Esophagus muscularis mucosa (tissue), 4 donors: ENCODE data around the gene CYP27A1. TPM values are rescaled to one million over a fixed set of nuclear protein-coding genes. Genes with fewer than 3 reads are reported as not detected.

ENCODE experiments used
- DNase-seq: peaks from one replicate; pipeline ENCODE4 v3.0.0-alpha.2; 2017; ENCODE audit errors: extremely low spot score
- H3K27ac ChIP-seq, 4 donors: fragments of 200-600 bp; sonication (generic); replicated peaks in 1 of 4; 1 replicate in 3 of 4; 2 replicates in 1 of 4; pipeline ENCODE4 v1.5.1; 2016 to 2019; ENCODE audit warnings: mild to moderate bottlenecking in 1 of 4
- H3K27me3 ChIP-seq, 4 donors: fragments of 200-600 bp; sonication (generic); one replicate each; pipeline versions ENCODE4 v1.5.1 to v1.6.0; 2016 to 2019
- H3K36me3 ChIP-seq, 4 donors: fragments of 200-600 bp; sonication (generic); one replicate each; pipeline ENCODE4 v1.5.1; 2016 to 2019
- H3K4me1 ChIP-seq, 4 donors: fragments of 200-600 bp; sonication (generic); one replicate each; pipeline ENCODE4 v1.5.1; 2016 to 2019
- H3K4me3 ChIP-seq, 4 donors: fragments of 200-600 bp; sonication (generic); 1 replicate in 2 of 4; 2 replicates in 2 of 4; pipeline ENCODE4 v1.5.1; 2016 to 2019; ENCODE audit warnings: mild to moderate bottlenecking in 4 of 4, moderate library complexity in 1 of 4
- H3K9me3 ChIP-seq, 4 donors: fragments of 200-600 bp; sonication (generic); 1 replicate in 3 of 4; 2 replicates in 1 of 4; pipeline ENCODE4 v1.5.1; 2016 to 2019
- EP300 ChIP-seq: sonication (generic); formaldehyde crosslinking; IDR thresholded peaks from one replicate; pipeline ENCODE4 v1.6.1; 2017; ENCODE audit warnings: antibody characterized with exemption
- POLR2A ChIP-seq: fragments of 450-650 bp; IDR thresholded peaks from one replicate; pipeline ENCODE4 v1.6.1; 2017; ENCODE audit warnings: antibody characterized with exemption, moderate library complexity, mild to moderate bottlenecking, low read depth
- POLR2AphosphoS5 ChIP-seq, 2 donors: sonication (generic); formaldehyde crosslinking; IDR thresholded peaks; one replicate each; pipeline ENCODE4 v1.6.1; 2017; ENCODE audit warnings: antibody characterized with exemption in 2 of 2
- WGBS: methylation state at CpG from one replicate; pipeline ENCODE4 v1.1.5; 2018; 5-methylcytosine and 5-hydroxymethylcytosine counted together
- intact Hi-C: fragments of 100-400 bp; cut with DNase I; formaldehyde crosslinking; loops from one replicate; pipeline ENCODE4 v1.15.1; 2023
- total RNA-seq, 4 donors: library from RNA; depleted of rRNA; stranded (reverse); fragments of >200 nt; gene quantifications; one replicate each; pipeline versions ENCODE4 v1.1.0 to v1.2.1, GENCODE V29; 2016
- TF ChIP-seq, protein P1 (sequence below), 3 experiments: fragments of 200-600 bp in 2 of 3; fragments of 450-650 bp in 1 of 3; sonication (generic) in 2 of 3; IDR thresholded peaks; one replicate each; pipeline ENCODE4 v1.5.1; 2017 to 2019; ENCODE audit warnings: antibody characterized with exemption in 3 of 3, mild to moderate bottlenecking in 2 of 3, moderate library complexity in 1 of 3

CYP27A1 gene
- total RNA-seq, 4 donors from 2014 or later = 20.7 to 26.3 (median 23.6) TPM

- Histone ChIP-seq H3K9me3 (no peaks in the 10 kb centered on the region), H3K36me3 (peaks cover 34 to 70% (median 60%) of the 10 kb centered on the region in 4 donors), H3K4me1 (peaks cover 0 to 15% (median 5%) of the 10 kb centered on the region in 4 donors), H3K27ac (no peak overlapping the region), H3K27me3 (no peaks in the 10 kb centered on the region), H3K4me3 (no peak overlapping the region)
- DNase-seq = no peak
- TF ChIP-seq POLR2A = no peak
- no peak for TF ChIP-seq POLR2AphosphoS5 (IDR thresholded peaks at IDR 0.05)
- no peak for TF ChIP-seq EP300
- intact Hi-C loops = no loop called here
- 73% methylated on average over 6 of the region's 6 CpGs for WGBS
Observed at GRCh38 chr2:218743068-218743467, 38.9 kb upstream of the CYP27A1 start.

DNA sequence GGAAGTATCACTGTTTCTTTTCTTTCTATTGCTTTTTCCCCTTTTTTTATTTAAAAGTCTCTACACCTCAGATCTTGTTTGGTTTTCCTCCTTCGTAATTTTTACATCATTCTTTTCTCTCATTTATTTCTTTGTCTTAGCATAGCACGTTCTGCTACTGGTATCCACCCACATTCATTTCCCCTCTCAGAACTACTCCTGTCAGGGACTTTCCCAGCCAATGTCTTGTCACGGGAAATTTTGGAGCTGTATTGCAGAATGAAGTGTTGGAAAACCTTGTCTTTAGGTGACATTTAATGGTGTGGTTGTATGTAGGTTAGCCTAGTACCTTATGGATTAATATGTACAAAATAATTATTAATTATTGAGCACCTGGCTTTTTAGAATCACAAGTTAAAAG, 37.3 kb upstream of the CYP27A1 start:
- no peak for DNase-seq
- 59% methylated on average over 3 of the region's 3 CpGs for WGBS
- peaks cover 0 to 15% (median 5%) of the 10 kb centered on the region in 4 donors for H3K4me1 ChIP-seq
- no peak overlapping the region for H3K4me3 ChIP-seq
- peaks cover 38 to 70% (median 62%) of the 10 kb centered on the region in 4 donors for H3K36me3 ChIP-seq
- no peaks in the 10 kb centered on the region for H3K27me3 ChIP-seq
- no peaks in the 10 kb centered on the region for H3K9me3 ChIP-seq
- TF ChIP-seq, protein P1, sequence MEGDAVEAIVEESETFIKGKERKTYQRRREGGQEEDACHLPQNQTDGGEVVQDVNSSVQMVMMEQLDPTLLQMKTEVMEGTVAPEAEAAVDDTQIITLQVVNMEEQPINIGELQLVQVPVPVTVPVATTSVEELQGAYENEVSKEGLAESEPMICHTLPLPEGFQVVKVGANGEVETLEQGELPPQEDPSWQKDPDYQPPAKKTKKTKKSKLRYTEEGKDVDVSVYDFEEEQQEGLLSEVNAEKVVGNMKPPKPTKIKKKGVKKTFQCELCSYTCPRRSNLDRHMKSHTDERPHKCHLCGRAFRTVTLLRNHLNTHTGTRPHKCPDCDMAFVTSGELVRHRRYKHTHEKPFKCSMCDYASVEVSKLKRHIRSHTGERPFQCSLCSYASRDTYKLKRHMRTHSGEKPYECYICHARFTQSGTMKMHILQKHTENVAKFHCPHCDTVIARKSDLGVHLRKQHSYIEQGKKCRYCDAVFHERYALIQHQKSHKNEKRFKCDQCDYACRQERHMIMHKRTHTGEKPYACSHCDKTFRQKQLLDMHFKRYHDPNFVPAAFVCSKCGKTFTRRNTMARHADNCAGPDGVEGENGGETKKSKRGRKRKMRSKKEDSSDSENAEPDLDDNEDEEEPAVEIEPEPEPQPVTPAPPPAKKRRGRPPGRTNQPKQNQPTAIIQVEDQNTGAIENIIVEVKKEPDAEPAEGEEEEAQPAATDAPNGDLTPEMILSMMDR (IDR thresholded peaks at IDR 0.05) = no peak
- TF ChIP-seq POLR2A (no peak), EP300 (no peak), POLR2AphosphoS5 (IDR thresholded peaks at IDR 0.05) (no peak)
- intact Hi-C loops = no loop called here
- peak overlapping the region in 2 of 4 donors; percentile 24 to 57 for H3K27ac ChIP-seq

- Histone ChIP-seq H3K4me3 (no peak overlapping the region), H3K9me3 (no peaks in the 10 kb centered on the region), H3K27me3 (no peaks in the 10 kb centered on the region), H3K4me1 (peaks cover 0 to 15% (median 5%) of the 10 kb centered on the region in 4 donors), H3K36me3 (peaks cover 41 to 72% (median 62%) of the 10 kb centered on the region in 4 donors), H3K27ac (peak overlapping the region in 3 of 4 donors; percentile 3 to 57 (median 32))
- intact Hi-C loops = no loop called here
- WGBS = 79% methylated on average over 5 of the region's 5 CpGs
- TF ChIP-seq POLR2AphosphoS5 (IDR thresholded peaks at IDR 0.05) (no peak), EP300 (no peak)
- no peak for DNase-seq
Observed at GRCh38 chr2:218745160-218745558, 36.8 kb upstream of the CYP27A1 start.

DNA sequence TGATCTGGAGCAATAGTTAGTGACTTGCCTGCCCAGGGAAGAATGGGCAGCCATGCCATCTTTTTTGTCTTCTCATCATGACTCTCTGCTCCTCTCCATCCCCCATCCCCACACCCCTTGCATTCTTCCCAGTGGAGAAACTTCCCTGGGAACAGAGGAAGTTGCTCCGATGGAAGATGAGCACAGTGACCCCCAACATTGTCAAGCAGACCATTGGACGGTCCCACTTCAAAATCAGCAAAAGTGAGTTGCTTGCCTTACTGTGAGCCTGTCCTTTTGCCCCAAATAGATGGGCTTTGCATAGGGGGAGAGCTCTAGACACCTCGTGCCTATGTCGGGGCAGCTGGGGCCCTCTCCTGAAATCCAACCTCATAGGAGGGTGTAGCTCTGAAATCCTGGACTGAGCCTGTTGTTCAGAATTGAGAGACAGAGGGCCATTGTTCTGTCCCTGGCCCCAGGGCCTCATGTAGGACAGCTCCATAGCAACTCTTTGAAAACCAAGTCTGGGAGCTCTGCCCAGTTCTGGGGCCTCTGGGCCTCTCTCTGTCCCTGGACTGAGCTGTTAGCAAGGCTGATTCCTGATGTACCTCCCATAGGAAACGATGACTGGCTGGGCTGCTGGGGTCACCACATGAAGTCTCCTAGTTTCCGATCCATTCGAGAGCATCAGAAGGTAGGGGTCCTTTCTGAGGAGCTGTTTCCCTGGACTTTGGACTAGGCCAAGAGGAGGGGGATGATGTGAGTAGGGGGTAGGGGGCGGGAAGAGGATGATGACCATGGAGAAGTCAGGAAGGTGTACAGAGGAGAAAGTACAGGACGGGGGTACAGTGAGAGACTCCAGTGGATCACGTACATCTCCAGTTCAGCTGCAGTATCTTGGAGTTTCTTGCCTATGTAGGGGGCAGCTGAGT, 36.1 kb upstream of the CYP27A1 start:
- peaks cover 0 to 15% (median 5%) of the 10 kb centered on the region in 4 donors for H3K4me1 ChIP-seq
- no peaks in the 10 kb centered on the region for H3K27me3 ChIP-seq
- WGBS = 85% methylated on average over 9 of the region's 10 CpGs
- H3K4me3 ChIP-seq = no peak overlapping the region
- peak overlapping the region; percentile 3 to 57 (median 40) for H3K27ac ChIP-seq
- peaks cover 35 to 72% (median 62%) of the 10 kb centered on the region in 4 donors for H3K36me3 ChIP-seq
- intact Hi-C loops = no loop called here
- TF ChIP-seq, protein P1 (IDR thresholded peaks at IDR 0.05) = no peak
- TF ChIP-seq POLR2AphosphoS5 (IDR thresholded peaks at IDR 0.05) (no peak), EP300 (no peak), POLR2A (no peak)
- DNase-seq = no peak
- H3K9me3 ChIP-seq = no peaks in the 10 kb centered on the region

GRCh38 chr2:218746470-218746795, 35.5 kb upstream of the CYP27A1 start:
- peak overlapping the region in 3 of 4 donors; percentile 31 to 57 (median 50) for H3K27ac ChIP-seq
- no peaks in the 10 kb centered on the region for H3K9me3 ChIP-seq
- H3K4me1 ChIP-seq = peaks cover 0 to 15% (median 5%) of the 10 kb centered on the region in 4 donors
- 95% methylated on average over 1 of the region's 1 CpG for WGBS
- intact Hi-C loops = no loop called here
- TF ChIP-seq, protein P1 (IDR thresholded peaks at IDR 0.05) = no peak
- no peak for TF ChIP-seq POLR2A
- TF ChIP-seq POLR2AphosphoS5 (IDR thresholded peaks at IDR 0.05) = no peak
- no peak for TF ChIP-seq EP300
- no peaks in the 10 kb centered on the region for H3K27me3 ChIP-seq
- no peak overlapping the region for H3K4me3 ChIP-seq
- peaks cover 33 to 71% (median 62%) of the 10 kb centered on the region in 4 donors for H3K36me3 ChIP-seq
- DNase-seq = no peak
